ENCODE results near the gene GPR137.
A peak's percentile ranks its signal among the peaks of the same experiment; 100 is the strongest.

The GPR137 gene

GRCh38 chr11:64264371-64264852, 21.2 kb upstream of the GPR137 start:
- no peak for DNase-seq

GRCh38 chr11:64265176-64266160, 20.2 kb upstream of the GPR137 start:
- DNase-seq, result no peak

DNA sequence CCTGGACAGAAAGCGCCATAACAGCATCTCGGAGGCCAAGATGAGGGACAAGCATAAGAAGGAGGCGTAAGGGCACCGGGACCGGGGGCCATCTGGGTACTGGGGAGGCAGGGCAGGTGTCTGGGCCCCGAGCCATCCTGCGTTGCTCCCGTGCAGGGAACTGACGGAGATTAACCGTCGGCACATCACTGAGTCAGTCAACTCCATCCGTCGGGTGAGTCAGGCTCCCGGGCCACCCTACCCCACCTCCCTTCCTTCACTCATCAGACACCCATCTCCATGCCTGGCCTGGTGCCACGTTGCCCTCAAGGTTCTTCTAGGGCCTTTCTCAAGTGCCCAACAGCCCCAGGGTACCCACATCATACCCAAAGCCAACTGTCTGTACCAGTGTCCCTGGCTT, 19.3 kb upstream of the GPR137 start:
- no peak for DNase-seq

DNA sequence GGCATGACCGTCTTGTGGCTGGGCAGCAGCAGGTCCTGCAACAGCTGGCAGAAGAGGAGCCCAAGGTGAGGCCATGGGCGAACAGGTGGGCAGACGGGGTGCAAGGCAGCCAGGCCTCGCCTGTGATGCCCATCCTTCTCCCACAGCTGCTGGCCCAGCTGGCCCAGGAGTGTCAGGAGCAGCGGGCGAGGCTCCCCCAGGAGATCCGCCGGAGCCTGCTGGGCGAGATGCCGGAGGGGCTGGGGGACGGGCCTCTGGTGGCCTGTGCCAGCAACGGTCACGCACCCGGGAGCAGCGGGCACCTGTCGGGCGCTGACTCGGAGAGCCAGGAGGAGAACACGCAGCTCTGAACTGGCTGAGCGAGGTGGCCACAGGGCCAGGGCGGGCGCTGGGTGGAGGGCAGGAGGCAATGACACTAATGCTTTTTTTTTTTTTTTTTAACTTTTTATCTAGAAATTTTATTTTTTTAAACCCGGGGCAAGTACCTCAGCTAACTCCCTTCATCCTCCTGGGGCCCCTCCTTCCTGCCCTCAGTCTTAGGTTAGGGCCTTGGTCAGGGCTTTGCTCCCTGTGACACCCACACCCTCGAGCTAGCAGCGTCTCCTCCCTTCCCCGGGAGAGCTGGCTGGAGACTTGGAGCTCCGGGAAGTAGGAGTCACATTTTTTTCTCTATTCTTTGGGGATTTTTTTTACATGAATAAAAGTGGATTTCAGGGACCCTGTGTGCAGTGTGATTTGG, 18.3 kb upstream of the GPR137 start:
- no peak for DNase-seq

DNA sequence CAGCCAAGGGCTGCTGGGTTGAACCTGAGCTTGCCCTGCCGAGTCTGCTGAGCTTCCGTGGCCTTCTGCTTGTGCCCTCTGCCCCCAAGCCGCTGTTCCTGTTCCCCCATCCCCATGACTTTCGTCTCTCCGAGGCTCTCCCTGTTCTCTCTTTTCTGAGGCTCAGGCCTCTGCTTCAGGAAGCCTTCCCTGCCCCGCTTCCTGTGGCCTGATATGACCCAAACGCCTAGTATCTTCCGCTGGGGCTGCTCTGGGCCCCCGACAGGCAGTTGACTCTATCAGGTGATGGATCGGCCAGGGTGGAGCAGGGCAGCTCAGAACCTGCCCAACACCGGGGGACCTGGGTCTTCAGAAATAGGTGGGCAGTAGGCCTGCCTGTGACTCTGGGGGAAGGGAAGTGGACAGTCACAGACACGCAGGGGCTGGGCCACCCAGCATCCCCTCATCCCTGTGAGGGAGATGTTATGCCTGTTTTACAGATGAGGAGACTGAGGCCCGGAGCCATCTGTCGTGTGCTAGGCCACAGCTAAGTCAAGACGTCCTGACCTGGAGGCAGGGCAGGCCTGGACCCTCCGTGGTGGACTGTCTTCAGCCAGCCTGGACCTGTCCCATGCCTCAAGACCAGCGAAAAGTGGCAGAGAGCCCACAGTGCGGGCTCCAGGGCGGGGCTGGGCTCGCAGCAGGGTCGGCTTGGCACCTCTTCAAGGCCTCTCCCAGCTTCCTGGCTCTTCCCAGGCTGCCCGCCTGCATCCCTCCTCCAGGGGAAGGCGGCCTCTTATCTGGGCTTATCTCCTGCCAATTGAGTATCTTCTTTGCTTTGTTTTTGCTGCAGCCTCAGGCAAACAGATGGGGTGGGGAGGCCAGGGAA, 17.4 kb upstream of the GPR137 start:
- no peak for DNase-seq

GRCh38 chr11:64268893-64269539, 16.6 kb upstream of the GPR137 start:
- peak in 1 of 2 donors; percentile 35 for DNase-seq

GRCh38 chr11:64269540-64270220, 16.0 kb upstream of the GPR137 start:
- DNase-seq, result peak; percentile 97

DNA sequence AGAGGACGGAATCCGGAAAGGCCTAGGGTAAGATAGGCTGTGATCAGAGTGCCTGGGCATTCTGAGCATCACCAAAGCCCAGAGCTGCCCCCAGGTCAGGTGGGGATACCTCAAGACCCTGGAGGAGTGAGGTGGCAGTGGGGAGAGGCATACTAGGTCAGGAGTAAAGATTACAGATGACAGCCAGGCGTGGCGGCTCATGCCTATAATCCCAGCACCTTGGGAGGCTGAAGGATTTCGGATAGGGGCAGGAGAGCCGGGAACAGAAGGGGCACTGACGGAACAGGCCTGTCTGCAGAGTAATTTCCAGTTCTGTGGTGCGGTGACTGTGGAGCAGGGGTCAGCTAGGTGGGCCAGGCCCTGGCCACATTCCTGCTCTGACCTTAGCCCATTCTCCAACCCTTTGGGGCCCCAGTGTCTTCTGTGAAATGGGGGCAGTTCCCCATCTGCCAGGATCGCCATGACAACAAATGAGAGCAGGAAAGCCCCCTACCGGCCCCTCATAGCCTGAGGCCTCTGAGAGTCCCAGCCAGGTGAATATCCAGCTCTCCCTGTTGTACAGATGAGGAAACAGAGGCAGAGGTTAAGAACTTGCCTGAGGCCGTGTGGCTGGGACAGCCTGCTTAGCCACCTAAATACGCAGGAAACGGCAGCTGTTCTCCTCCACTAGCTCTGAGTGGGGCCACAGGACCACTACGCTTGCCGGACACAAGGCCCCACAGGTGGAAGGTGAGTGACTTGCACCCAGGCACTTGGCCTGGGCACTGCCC, 10.4 kb upstream of the GPR137 start:
- DNase-seq, result no peak

DNA sequence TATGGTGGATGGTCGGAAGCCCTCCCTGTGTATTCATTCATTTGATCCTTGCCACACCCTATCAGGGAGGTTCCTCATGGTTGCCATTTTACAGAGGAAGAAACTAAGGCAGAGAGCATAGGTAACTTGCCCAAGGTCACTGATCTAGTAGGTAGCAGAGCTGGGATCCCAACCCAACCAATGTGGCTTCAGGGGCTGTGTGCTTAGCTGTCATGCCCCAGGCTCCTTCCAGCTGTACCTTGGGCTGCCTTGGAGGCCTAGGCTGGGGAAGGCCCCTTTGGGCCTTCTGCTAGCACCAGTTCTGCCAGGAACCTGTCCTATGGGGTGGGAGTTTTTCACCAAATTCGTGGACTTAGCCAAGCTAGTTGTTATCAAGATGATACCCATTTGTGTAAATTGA, 9.8 kb upstream of the GPR137 start:
- DNase-seq, result no peak

DNA sequence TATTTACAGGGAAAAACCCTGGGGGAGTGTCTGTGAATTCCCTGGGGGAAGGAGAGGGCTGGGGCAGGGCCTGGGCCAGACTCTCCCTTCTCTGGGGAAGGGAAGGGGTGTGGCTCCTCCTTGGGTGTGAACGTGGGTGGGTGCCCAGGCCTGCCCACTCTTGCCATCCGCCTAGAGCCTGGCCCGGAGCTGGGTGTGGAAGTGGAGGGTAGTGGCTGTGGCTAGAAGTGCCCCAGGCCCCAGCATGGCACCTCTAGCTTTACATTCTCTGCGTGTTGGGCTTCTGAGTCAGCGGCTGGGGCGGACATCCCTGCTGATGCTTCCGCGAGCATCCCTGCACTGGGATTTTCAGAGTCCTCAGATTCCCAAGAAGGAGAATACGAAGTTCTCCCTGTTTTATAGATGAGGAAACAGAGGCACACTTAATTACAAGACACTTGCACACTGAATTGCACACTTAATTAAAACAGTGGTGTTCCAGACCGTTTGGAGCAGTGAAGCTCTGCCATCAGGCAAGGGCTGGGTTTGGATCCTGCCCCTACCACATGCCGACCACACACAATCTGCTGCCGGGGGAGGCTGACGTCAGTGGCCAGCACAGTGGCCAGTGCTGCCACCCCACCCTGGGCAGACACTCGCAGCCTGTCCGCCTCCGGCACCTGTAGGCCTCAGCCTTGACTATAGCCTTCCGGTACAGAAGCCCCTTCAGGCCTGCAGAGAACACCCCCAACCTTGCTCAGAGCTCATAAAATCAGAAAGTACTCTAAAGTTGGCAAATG, 8.8 kb upstream of the GPR137 start:
- no peak for DNase-seq

- DNase-seq, result no peak
These were observed 7.0 kb upstream of the GPR137 start for GRCh38 chr11:64278576-64279190.

- DNase-seq, result no peak
These were observed 3.5 kb upstream of the GPR137 start for GRCh38 chr11:64281957-64282770.

GRCh38 chr11:64283092-64283491, 2.6 kb upstream of the GPR137 start:
- DNase-seq, result no peak

- peak; percentile 89 to 90 for DNase-seq
These were observed 1.3 kb upstream of the GPR137 start, which contains the start of gene BAD for GRCh38 chr11:64284048-64284961. TSS of gene BAD (minus strand) at chr11:64284665. CDS start at chr11:64284368, 297 bp downstream.

- no peak for DNase-seq
These were observed 495 bp downstream of the GPR137 start for GRCh38 chr11:64285885-64286800.

DNA sequence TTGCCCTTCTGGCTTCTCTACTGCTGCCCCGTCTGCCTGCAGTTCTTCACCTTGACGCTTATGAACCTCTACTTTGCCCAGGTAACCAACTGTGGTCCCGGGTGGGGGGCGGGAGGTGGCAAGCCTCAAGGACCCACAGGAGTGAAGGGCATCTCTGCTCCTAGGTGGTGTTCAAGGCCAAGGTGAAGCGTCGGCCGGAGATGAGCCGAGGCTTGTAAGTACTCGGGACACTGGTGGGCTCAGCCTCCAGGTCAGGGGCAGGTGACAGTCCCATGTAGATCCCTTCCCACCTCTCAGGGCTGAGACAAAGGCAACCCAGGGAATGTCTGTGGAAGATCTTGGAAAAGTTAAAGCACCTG, 1.1 kb downstream of the GPR137 start:
- no peak for DNase-seq
